SK-N-SH (cell line): Measurements from ENCODE around the gene AAGAB. TPM values are rescaled to one million over a fixed set of nuclear protein-coding genes. Genes with fewer than 3 reads are reported as not detected.

Experiments
- CTCF ChIA-PET: fragments of 300-600, 350-600 bp; formaldehyde crosslinking; extraction: SDS; loops from one replicate; lab custom pipeline; 2021; lab: Yijun Ruan, JAX
- POLR2A ChIA-PET: fragments of 350-600 bp; sonication (Branson Sonifier 250); formaldehyde crosslinking; extraction: SDS; loops from one replicate; lab custom pipeline; 2020; ENCODE audit warnings: antibody characterized with exemption, inconsistent platforms; lab: Yijun Ruan, JAX
- DNase-seq: peaks from one replicate; pipeline ENCODE4 v3.0.0; 2012
- H2AFZ ChIP-seq: fragments of 200-600 bp; sonication (generic); 2 replicates; pipeline ENCODE4 v1.8.1; 2016; ENCODE audit warnings: antibody characterized with exemption, mild to moderate bottlenecking, low read depth
- H3F3A ChIP-seq: fragments of 200-600 bp; sonication (generic); replicated peaks from 2 replicates; pipeline ENCODE3; 2016; ENCODE audit warnings: antibody characterized with exemption, mild to moderate bottlenecking; ENCODE audit not compliant: insufficient read depth
- H3K27ac ChIP-seq, 2 experiments: fragments of 200-500 bp in 1 of 2; fragments of 200-600 bp in 1 of 2; sonication (Bioruptor generic) in 1 of 2; sonication (generic), shearing (Covaris generic) in 1 of 2; 2 replicates each; pipeline versions ENCODE4 v1.5.1 to v1.6.1; 2014 to 2016; ENCODE audit warnings: low read depth in 2 of 2, inconsistent platforms in 1 of 2, low read length in 1 of 2, mild to moderate bottlenecking in 1 of 2, mixed read lengths in 1 of 2
- H3K27me3 ChIP-seq: fragments of 200-600 bp; sonication (generic), shearing (Covaris generic); 2 replicates; pipeline ENCODE4 v1.6.1; 2016; ENCODE audit warnings: mixed run types; ENCODE audit not compliant: insufficient read depth
- H3K36me3 ChIP-seq, 2 experiments: fragments of 200-500 bp in 1 of 2; fragments of 200-600 bp in 1 of 2; sonication (Bioruptor generic) in 1 of 2; sonication (generic) in 1 of 2; replicated peaks in 1 of 2; 2 replicates each; pipeline versions ENCODE3 to v1.5.1; 2014 to 2016; ENCODE audit warnings: low read length in 1 of 2, mild to moderate bottlenecking in 1 of 2; ENCODE audit not compliant: insufficient read depth in 2 of 2, control insufficient read depth in 1 of 2
- H3K4me1 ChIP-seq, 2 experiments: fragments of 200-500 bp in 1 of 2; fragments of 200-600 bp in 1 of 2; sonication (Bioruptor generic) in 1 of 2; sonication (generic), shearing (Covaris generic) in 1 of 2; 2 replicates each; pipeline versions ENCODE4 v1.5.1 to v1.6.1; 2014 to 2016; ENCODE audit warnings: low read depth in 1 of 2, low read length in 1 of 2, mixed run types in 1 of 2; ENCODE audit not compliant: insufficient read depth in 2 of 2, control insufficient read depth in 1 of 2
- H3K4me2 ChIP-seq: fragments of 200-600 bp; sonication (generic), shearing (Covaris generic); 2 replicates; pipeline ENCODE4 v1.6.1; 2017; ENCODE audit warnings: mixed run types
- H3K4me3 ChIP-seq, 2 experiments: fragments of 200-500 bp in 1 of 2; fragments of 200-600 bp in 1 of 2; sonication (Bioruptor generic) in 1 of 2; sonication (generic), shearing (Covaris generic) in 1 of 2; 2 replicates each; pipeline versions ENCODE4 v1.5.1 to v1.8.1; 2014 to 2016; ENCODE audit warnings: low read depth in 2 of 2, inconsistent platforms in 1 of 2, low read length in 1 of 2, mild to moderate bottlenecking in 1 of 2, mixed read lengths in 1 of 2, moderate library complexity in 1 of 2
- H3K79me2 ChIP-seq: fragments of 200-600 bp; sonication (generic); 2 replicates; pipeline ENCODE4 v1.8.1; 2017; ENCODE audit warnings: mild to moderate bottlenecking; ENCODE audit not compliant: insufficient read depth
- H3K9ac ChIP-seq: fragments of 200-600 bp; sonication (generic); 2 replicates; pipeline ENCODE4 v1.6.1; 2017; ENCODE audit warnings: mixed run types
- H3K9me2 ChIP-seq: fragments of 200-600 bp; sonication (generic); 2 replicates; pipeline ENCODE4 v1.6.1; 2017; ENCODE audit warnings: mixed run types
- H3K9me3 ChIP-seq: fragments of 200-600 bp; sonication (generic); 2 replicates; pipeline ENCODE4 v1.6.1; 2017; ENCODE audit warnings: mixed run types, mild to moderate bottlenecking, moderate library complexity
- H4K20me1 ChIP-seq: fragments of 200-600 bp; sonication (generic); 2 replicates; pipeline ENCODE4 v1.6.1; 2017; ENCODE audit warnings: mild to moderate bottlenecking, mixed run types; ENCODE audit not compliant: insufficient read depth
- CHD2 ChIP-seq: fragments of 150-350 bp; IDR thresholded peaks from 2 replicates; pipeline ENCODE4 v1.6.1; 2018; ENCODE audit warnings: low read length; ENCODE audit not compliant: partially characterized antibody
- CTCF ChIP-seq: fragments of 200-600 bp; sonication (generic); IDR thresholded peaks from 2 replicates; pipeline ENCODE4 v1.6.1; 2017; ENCODE audit warnings: antibody characterized with exemption, mild to moderate bottlenecking, moderate library complexity
- FOXJ3 ChIP-seq: sonication (generic); formaldehyde crosslinking; IDR thresholded peaks from 2 replicates; pipeline ENCODE4 v1.5.1; 2020; ENCODE audit warnings: mild to moderate bottlenecking, missing genetic modification reagents
- FOXM1 ChIP-seq: IDR thresholded peaks from 2 replicates; pipeline ENCODE4 v1.4.0; 2012; ENCODE audit warnings: low read depth, mild to moderate bottlenecking
- GATA2 ChIP-seq: sonication (generic); formaldehyde crosslinking; IDR thresholded peaks from 2 replicates; pipeline ENCODE4 v1.5.0; 2020; ENCODE audit warnings: mild to moderate bottlenecking, missing genetic modification reagents
- IRF3 ChIP-seq: fragments of 150-350 bp; IDR thresholded peaks from 2 replicates; pipeline ENCODE4 v1.6.1; 2016; ENCODE audit warnings: mild to moderate bottlenecking, low read depth, low read length
- MEF2A ChIP-seq: IDR thresholded peaks from 2 replicates; pipeline ENCODE4 v1.4.0; 2012; ENCODE audit warnings: low read depth, borderline replicate concordance
- MXI1 ChIP-seq: IDR thresholded peaks from 2 replicates; pipeline ENCODE4 v1.6.1; 2012; ENCODE audit warnings: mild to moderate bottlenecking, low read depth, low read length, improper control_type of control experiment
- NFIC ChIP-seq: IDR thresholded peaks from 2 replicates; pipeline ENCODE4 v1.4.0; 2012; ENCODE audit warnings: borderline replicate concordance
- PBX3 ChIP-seq: IDR thresholded peaks from 2 replicates; pipeline ENCODE4; 2012
- POLR2AphosphoS5 ChIP-seq: IDR thresholded peaks from 2 replicates; pipeline ENCODE4 v1.6.1; 2012; ENCODE audit warnings: low read depth, low read length
- RCOR1 ChIP-seq: fragments of 150-350 bp; IDR thresholded peaks from 2 replicates; pipeline ENCODE4 v1.6.1; 2017; ENCODE audit warnings: antibody characterized with exemption, low read length
- RFX5 ChIP-seq: IDR thresholded peaks from 2 replicates; pipeline ENCODE4 v1.6.1; 2012; ENCODE audit warnings: mild to moderate bottlenecking, improper control_type of control experiment, low read length
- RXRA ChIP-seq: IDR thresholded peaks from 2 replicates; pipeline ENCODE4 v1.4.0; 2012; ENCODE audit warnings: low read depth, mild to moderate bottlenecking, borderline replicate concordance
- SMC3 ChIP-seq: IDR thresholded peaks from 2 replicates; pipeline ENCODE4 v1.6.1; 2012; ENCODE audit warnings: low read depth, low read length, improper control_type of control experiment
- TCF12 ChIP-seq: IDR thresholded peaks from 2 replicates; pipeline ENCODE4 v1.4.0; 2012
- USF1 ChIP-seq: IDR thresholded peaks from 2 replicates; pipeline ENCODE4 v1.4.0; 2012; ENCODE audit warnings: low read depth, borderline replicate concordance
- ZBTB33 ChIP-seq: IDR thresholded peaks from 2 replicates; pipeline ENCODE4 v1.4.0; 2012; ENCODE audit warnings: low read depth, borderline replicate concordance
- WGBS: methylation state at CpG from one replicate; pipeline ENCODE4 v1.1.6; 2017; ENCODE audit warnings: low lambda C conversion rate; 5-methylcytosine and 5-hydroxymethylcytosine counted together
- polyA plus RNA-seq, 3 experiments: library from polyadenylated mRNA; depleted of rRNA; stranded (reverse); fragments of >200 nt; gene quantifications; 2 replicates each; pipeline ENCODE4 v1.2.3, GENCODE V29; 2012

The AAGAB gene
- polyA plus RNA-seq, 1 of the 3 experiments (the other 2 are of a cell fraction): 24.9 TPM

- TF ChIP-seq MEF2A (no peak), USF1 (no peak)
Measured at GRCh38 chr15:67174446-67174845, 80.0 kb downstream of the AAGAB start (continued).

- Histone ChIP-seq H3K27me3 (no peaks in the 10 kb centered on the region), H3K9me3 (no peaks in the 10 kb centered on the region), H3K4me1 (peaks cover 35 to 41% of the 10 kb centered on the region in 2 experiments; a peak in 3 of 4 replicates)
- WGBS: 96% methylated on average over 8 of the region's 8 CpGs
- no peak for DNase-seq
- POLR2A ChIA-PET: no interaction called here
- TF ChIP-seq FOXM1 (no peak), NFIC (no peak), RFX5 (no peak), RCOR1 (no peak), FOXJ3 (CRISPR knock-in tag) (no peak), USF1 (no peak), CHD2 (no peak), SMC3 (no peak), CTCF (no peak), GATA2 (CRISPR knock-in tag) (no peak), TCF12 (no peak), RXRA (no peak), PBX3 (no peak), MXI1 (no peak), POLR2AphosphoS5 (no peak), ZBTB33 (no peak), IRF3 (no peak)
- TF ChIP-seq, all 33 proteins: peak for 0
- no peak overlapping the region for H3K27ac ChIP-seq
- H3F3A ChIP-seq: peaks cover 13% of the 10 kb centered on the region
- H3K4me2 ChIP-seq: no peak overlapping the region
- H3K4me3 ChIP-seq: no peak overlapping the region
- no peaks in the 10 kb centered on the region for H4K20me1 ChIP-seq
- no peak overlapping the region for H3K9ac ChIP-seq
- H3K79me2 ChIP-seq: peaks cover 12% of the 10 kb centered on the region; the same call in 1 of the 2 replicates
- H3K9me2 ChIP-seq: no peaks in the 10 kb centered on the region
- no peak overlapping the region for H2AFZ ChIP-seq
- H3K36me3 ChIP-seq: peaks cover 6 to 8% of the 10 kb centered on the region in 2 experiments
- CTCF ChIA-PET: interaction anchor here (0.8 kb wide), 1 partner anchor 66 kb away, joined by 3 read pairs; no protein-coding TSS in a partner anchor
Measured at GRCh38 chr15:67173786-67174185, 80.7 kb downstream of the AAGAB start.
